Hepatocyte (in vitro differentiated cells): Measurements from ENCODE around the gene FSTL3. TPM values are rescaled to one million over a fixed set of nuclear protein-coding genes. Genes with fewer than 3 reads are reported as not detected.
"Not testable (repeated sequence)": the region's sequence is repeated elsewhere in the genome, so short reads cannot be mapped to it uniquely, and the experiment has no call there.

ENCODE experiments used
- DNase-seq: peaks from one replicate; pipeline ENCODE4 v3.0.0-alpha.2; 2016; ENCODE audit warnings: low spot score
- H2AFZ ChIP-seq: fragments of 200-600 bp; sonication (generic); 2 replicates; pipeline ENCODE4 v1.6.0; 2016; ENCODE audit warnings: antibody characterized with exemption, mild to moderate bottlenecking
- H3K27ac ChIP-seq: fragments of 200-600 bp; sonication (generic); 2 replicates; pipeline ENCODE4 v1.5.1; 2016; ENCODE audit warnings: mild to moderate bottlenecking
- H3K27me3 ChIP-seq: fragments of 200-600 bp; sonication (generic); 2 replicates; pipeline ENCODE4 v1.6.1; 2016
- H3K36me3 ChIP-seq: fragments of 200-600 bp; sonication (generic); replicated peaks from 2 replicates; pipeline ENCODE4 v1.5.1; 2016; ENCODE audit warnings: low read depth; ENCODE audit not compliant: insufficient read depth
- H3K4me1 ChIP-seq: fragments of 200-600 bp; sonication (generic); 2 replicates; pipeline ENCODE4 v1.5.1; 2016; ENCODE audit warnings: mild to moderate bottlenecking, moderate library complexity; ENCODE audit not compliant: insufficient read depth
- H3K4me2 ChIP-seq: fragments of 200-600 bp; sonication (generic); 2 replicates; pipeline ENCODE4 v1.6.0; 2016
- H3K4me3 ChIP-seq: fragments of 200-600 bp; sonication (generic); 2 replicates; pipeline ENCODE4 v1.5.1; 2016; ENCODE audit warnings: mild to moderate bottlenecking
- H3K79me2 ChIP-seq: fragments of 200-600 bp; sonication (generic); 2 replicates; pipeline ENCODE4 v1.6.0; 2017; ENCODE audit warnings: mild to moderate bottlenecking
- H3K9me2 ChIP-seq: fragments of 200-600 bp; sonication (generic); replicated peaks from 2 replicates; pipeline ENCODE4 v1.6.0; 2017; ENCODE audit warnings: mild to moderate bottlenecking; ENCODE audit not compliant: insufficient read depth
- H3K9me3 ChIP-seq: fragments of 200-600 bp; sonication (generic); 2 replicates; pipeline ENCODE4 v1.5.1; 2016; ENCODE audit warnings: low read depth, mild to moderate bottlenecking
- H4K20me1 ChIP-seq: fragments of 200-600 bp; sonication (generic); 2 replicates; pipeline ENCODE4 v1.6.0; 2016; ENCODE audit warnings: mild to moderate bottlenecking; ENCODE audit not compliant: insufficient read depth, poor library complexity, severe bottlenecking
- EZH2 ChIP-seq: fragments of 200-600 bp; sonication (generic); IDR thresholded peaks from 2 replicates; pipeline ENCODE4 v1.6.1; 2016; ENCODE audit warnings: antibody characterized with exemption, mild to moderate bottlenecking, borderline replicate concordance
- EZH2phosphoT487 ChIP-seq: fragments of 200-600 bp; sonication (generic); IDR thresholded peaks from one replicate; pipeline ENCODE4 v1.6.1; 2018; ENCODE audit warnings: antibody characterized with exemption, mild to moderate bottlenecking, low read depth, moderate library complexity; ENCODE audit not compliant: unreplicated experiment, severe bottlenecking
- WGBS: methylation state at CpG from one replicate; pipeline ENCODE4 v1.1.6; 2016; ENCODE audit warnings: low lambda C conversion rate; ENCODE audit errors: missing lambda C conversion rate; 5-methylcytosine and 5-hydroxymethylcytosine counted together
- polyA plus RNA-seq: library from polyadenylated mRNA; unstranded; fragments of >200 nt; fragmentation: Nextera tagmentation; extraction: Ambion mirVana; gene quantifications from 2 replicates; pipeline ENCODE4 v1.2.1, GENCODE V29; 2016
- total RNA-seq: library from RNA; depleted of rRNA; stranded (reverse); fragments of >200 nt; gene quantifications from 2 replicates; pipeline ENCODE4 v1.2.3, GENCODE V29; 2014
- TF ChIP-seq, protein P1 (sequence below): fragments of 200-600 bp; sonication (generic); IDR thresholded peaks from 2 replicates; pipeline ENCODE4 v1.5.1; 2016; ENCODE audit warnings: antibody characterized with exemption, mild to moderate bottlenecking; ENCODE audit not compliant: poor library complexity

FSTL3 gene
- total and polyA plus RNA-seq, 2 experiments from 2014 or later = 131 to 171 TPM

DNA sequence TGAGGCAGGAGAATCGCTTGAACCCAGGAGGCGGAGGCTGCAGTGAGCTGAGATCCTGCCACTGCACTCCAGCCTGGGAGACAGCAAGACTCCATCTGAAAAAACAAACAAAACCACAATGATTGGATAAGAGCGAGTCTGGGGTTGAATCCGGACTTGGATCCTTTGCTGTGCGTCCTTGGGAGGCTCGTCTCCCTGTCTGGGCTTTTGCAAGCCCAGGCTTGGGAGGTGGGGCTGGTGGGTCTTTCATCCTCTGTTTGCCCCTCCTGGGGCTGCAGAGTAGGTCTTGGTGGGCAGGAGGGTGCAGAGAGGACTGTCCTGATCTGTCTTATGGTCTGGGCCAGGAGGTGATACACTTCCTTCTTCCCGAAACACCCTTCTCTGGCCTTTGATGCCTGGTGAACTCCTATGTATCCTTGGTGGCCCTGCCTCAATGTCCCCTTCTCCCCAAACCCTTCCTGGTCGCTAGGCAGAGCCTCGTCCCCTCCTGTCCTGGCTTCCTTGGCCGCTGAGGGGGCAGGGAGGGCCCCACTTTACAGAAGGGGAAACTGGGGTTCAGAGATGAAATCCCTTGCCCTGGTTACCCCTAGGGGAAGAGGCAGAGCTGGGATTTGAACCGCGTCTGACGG is 49.4 kb downstream of the FSTL3 start:
- Histone ChIP-seq H3K4me3 (no peak overlapping the region), H3K9me2 (no peaks in the 10 kb centered on the region), H3K4me1 (no peaks in the 10 kb centered on the region), H3K27me3 (no peaks in the 10 kb centered on the region), H3K36me3 (no peaks in the 10 kb centered on the region), H4K20me1 (no peaks in the 10 kb centered on the region), H2AFZ (no peak overlapping the region), H3K9me3 (no peaks in the 10 kb centered on the region), H3K4me2 (no peak overlapping the region), H3K79me2 (peaks cover 17% of the 10 kb centered on the region), H3K27ac (no peak overlapping the region)
- WGBS = 94% methylated on average over 13 of the region's 13 CpGs
- TF ChIP-seq, protein P1, sequence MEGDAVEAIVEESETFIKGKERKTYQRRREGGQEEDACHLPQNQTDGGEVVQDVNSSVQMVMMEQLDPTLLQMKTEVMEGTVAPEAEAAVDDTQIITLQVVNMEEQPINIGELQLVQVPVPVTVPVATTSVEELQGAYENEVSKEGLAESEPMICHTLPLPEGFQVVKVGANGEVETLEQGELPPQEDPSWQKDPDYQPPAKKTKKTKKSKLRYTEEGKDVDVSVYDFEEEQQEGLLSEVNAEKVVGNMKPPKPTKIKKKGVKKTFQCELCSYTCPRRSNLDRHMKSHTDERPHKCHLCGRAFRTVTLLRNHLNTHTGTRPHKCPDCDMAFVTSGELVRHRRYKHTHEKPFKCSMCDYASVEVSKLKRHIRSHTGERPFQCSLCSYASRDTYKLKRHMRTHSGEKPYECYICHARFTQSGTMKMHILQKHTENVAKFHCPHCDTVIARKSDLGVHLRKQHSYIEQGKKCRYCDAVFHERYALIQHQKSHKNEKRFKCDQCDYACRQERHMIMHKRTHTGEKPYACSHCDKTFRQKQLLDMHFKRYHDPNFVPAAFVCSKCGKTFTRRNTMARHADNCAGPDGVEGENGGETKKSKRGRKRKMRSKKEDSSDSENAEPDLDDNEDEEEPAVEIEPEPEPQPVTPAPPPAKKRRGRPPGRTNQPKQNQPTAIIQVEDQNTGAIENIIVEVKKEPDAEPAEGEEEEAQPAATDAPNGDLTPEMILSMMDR = no peak
- TF ChIP-seq EZH2phosphoT487 (no peak), EZH2 (no peak)
- DNase-seq = no peak

DNA sequence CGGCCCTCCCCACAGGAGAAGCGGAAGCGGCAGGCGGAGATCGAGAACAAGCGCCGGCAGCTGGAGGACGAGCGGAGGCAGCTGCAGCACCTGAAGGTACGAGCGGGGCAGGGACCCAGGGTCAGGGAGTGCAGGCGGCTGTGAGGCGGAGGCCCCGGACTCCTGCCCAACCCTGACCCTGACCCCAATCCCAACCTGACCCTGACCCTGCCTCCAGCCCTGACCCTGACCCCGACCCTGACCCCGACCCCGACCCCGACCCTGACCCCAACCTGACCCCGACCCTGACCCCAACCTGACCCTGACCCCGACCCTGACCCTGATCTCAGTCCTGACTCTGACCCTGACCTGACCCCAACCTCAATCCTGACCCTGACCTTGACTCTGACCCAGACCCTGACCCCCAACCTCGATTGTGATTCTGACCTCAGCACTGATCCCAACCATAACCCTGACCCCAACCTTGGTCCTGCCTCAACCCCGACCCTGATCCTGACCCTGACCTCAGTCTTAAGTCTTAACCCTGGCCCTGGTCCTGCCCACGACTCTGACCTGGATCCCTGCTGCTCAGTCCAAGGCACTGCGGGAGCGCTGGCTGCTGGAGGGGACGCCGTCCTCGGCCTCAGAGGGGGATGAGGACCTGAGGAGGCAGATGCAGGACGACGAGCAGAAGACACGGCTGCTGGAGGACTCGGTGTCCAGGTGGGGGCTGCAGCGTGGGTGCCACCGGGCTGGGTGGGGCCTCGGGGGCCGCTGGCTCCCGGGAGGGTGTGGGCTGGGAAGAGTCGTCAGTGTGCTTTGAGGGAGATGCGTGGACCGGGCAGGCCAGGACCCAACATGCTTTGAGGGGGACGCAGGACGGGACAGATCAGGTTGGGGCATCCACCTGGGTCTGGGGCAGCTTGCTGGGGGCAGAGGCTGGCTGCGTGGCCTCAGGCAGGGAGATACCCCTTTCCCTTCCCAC is 51.1 kb downstream of the FSTL3 start:
- Histone ChIP-seq H2AFZ (no peak overlapping the region), H3K27ac (no peak overlapping the region), H3K9me2 (no peaks in the 10 kb centered on the region), H3K36me3 (no peaks in the 10 kb centered on the region), H4K20me1 (no peaks in the 10 kb centered on the region), H3K9me3 (no peaks in the 10 kb centered on the region), H3K27me3 (no peaks in the 10 kb centered on the region), H3K79me2 (peaks cover 8% of the 10 kb centered on the region), H3K4me2 (no peak overlapping the region), H3K4me1 (no peaks in the 10 kb centered on the region), H3K4me3 (no peak overlapping the region)
- no peak for DNase-seq
- WGBS = 93% methylated on average over 17 of the region's 43 CpGs
- TF ChIP-seq EZH2 = no peak
- TF ChIP-seq EZH2phosphoT487 = no peak
- TF ChIP-seq, protein P1 = no peak

DNA sequence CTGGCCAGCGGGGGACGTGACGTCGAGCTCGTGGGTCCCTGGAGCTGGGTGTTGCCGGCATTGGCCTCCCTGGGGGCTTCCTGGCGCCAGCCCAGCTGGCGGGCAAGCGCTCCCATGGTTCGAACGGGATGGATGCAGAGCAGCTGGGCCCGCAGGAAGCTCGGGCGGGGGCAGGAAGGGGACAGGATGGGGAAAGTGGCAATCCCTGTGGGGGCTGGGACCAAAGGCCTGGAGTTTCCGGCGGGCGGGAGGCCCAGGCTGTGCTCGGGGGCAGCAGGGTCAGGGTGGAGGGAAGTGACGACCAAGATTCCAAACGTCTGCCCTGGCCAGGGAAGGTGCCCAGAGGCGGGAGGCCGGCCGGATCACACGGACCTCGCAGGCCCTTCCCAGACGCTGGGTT is 51.8 kb downstream of the FSTL3 start:
- H3K27ac ChIP-seq = no peak overlapping the region
- no peaks in the 10 kb centered on the region for H3K36me3 ChIP-seq
- no peak for DNase-seq
- H3K4me3 ChIP-seq = no peak overlapping the region
- no peaks in the 10 kb centered on the region for H4K20me1 ChIP-seq
- H2AFZ ChIP-seq = no peak overlapping the region
- no peak overlapping the region for H3K4me2 ChIP-seq
- H3K79me2 ChIP-seq = peaks cover under 1% of the 10 kb centered on the region
- H3K4me1 ChIP-seq = no peaks in the 10 kb centered on the region
- WGBS = 88% methylated on average over 17 of the region's 26 CpGs
- TF ChIP-seq, protein P1 = no peak
- no peak for TF ChIP-seq EZH2
- TF ChIP-seq EZH2phosphoT487 = no peak
- no peaks in the 10 kb centered on the region for H3K27me3 ChIP-seq
- no peaks in the 10 kb centered on the region for H3K9me3 ChIP-seq
- H3K9me2 ChIP-seq = no peaks in the 10 kb centered on the region

DNA sequence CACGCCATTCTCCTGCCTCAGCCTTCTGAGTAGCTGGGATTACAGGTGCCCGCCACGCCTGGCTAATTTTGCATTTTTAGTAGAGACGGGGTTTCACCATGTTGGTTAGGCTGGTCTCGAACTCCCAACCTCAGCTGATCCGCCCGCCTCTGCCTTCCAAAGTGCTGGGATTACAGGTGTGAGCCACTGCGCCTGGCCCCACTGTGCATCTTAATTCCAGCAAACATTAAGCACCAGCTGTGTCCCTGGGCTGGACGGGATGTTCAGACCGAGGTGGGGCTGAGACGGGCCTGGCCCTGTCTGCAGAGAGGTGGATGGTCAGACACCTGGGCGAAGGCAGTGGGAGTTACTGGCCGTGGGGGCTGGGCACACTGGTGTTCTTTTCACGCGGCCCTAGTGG is 53.4 kb downstream of the FSTL3 start:
- H2AFZ ChIP-seq, H3K79me2 ChIP-seq, H3K9me3 ChIP-seq, H3K4me2 ChIP-seq, DNase-seq, H3K9me2 ChIP-seq, H3K4me1 ChIP-seq, H3K27ac ChIP-seq, H3K4me3 ChIP-seq, H4K20me1 ChIP-seq, H3K36me3 ChIP-seq, H3K27me3 ChIP-seq: not testable (repeated sequence)
- 96% methylated on average over 15 of the region's 15 CpGs for WGBS
